ENCODE data around the gene VWA3B.

Gene VWA3B

GRCh38 chr2:98118852-98119251, 31.9 kb downstream of the VWA3B start:
- Histone ChIP-seq H2BK5ac (ENCODE audit: low read length) (no peak overlapping the region), H2BK15ac (replicated peaks; ENCODE audit: low read depth) (no peak overlapping the region)
- no CpG with 5 or more reads among the region's 2 CpGs for WGBS (ENCODE audit: extremely low coverage, insufficient coverage, low lambda C conversion rate)

GRCh38 chr2:98121149-98121548, 34.2 kb downstream of the VWA3B start:
- H3K79me1 ChIP-seq (ENCODE audit: low read length): no peaks in the 10 kb centered on the region
- WGBS (ENCODE audit: extremely low coverage, insufficient coverage, low lambda C conversion rate): no CpG with 5 or more reads among the region's 8 CpGs
- H2BK5ac ChIP-seq (ENCODE audit: low read length): no peak overlapping the region
- no peak overlapping the region for H3K23ac ChIP-seq (ENCODE audit: low read length)
- no peak overlapping the region for H2BK15ac ChIP-seq (replicated peaks; ENCODE audit: low read depth)
- H3K56ac ChIP-seq (ENCODE audit: low read length): no peak overlapping the region
- H3K4ac ChIP-seq (ENCODE audit: low read depth, low read length): no peak overlapping the region
- no peaks in the 10 kb centered on the region for H3K4me1 ChIP-seq (ENCODE audit: control insufficient read depth, low read depth, low read length)
- H3K9ac ChIP-seq (ENCODE audit: low read length): no peak overlapping the region
- no peak for DNase-seq
- no peak overlapping the region for H4K5ac ChIP-seq (ENCODE audit: low read length)
- no peak overlapping the region for H3K4me3 ChIP-seq (ENCODE audit: low read length)
- no peak overlapping the region for H3K27ac ChIP-seq (ENCODE audit: low read depth, low read length)
- H3K18ac ChIP-seq (ENCODE audit: low read length): no peak overlapping the region
- H3K36me3 ChIP-seq (ENCODE audit: control insufficient read depth, insufficient read depth, low read length): no peaks in the 10 kb centered on the region
- no peaks in the 10 kb centered on the region for H3K79me2 ChIP-seq (ENCODE audit: control insufficient read depth, insufficient read depth, low read length)
- no peak overlapping the region for H4K8ac ChIP-seq (ENCODE audit: low read depth, low read length)
- H2BK120ac ChIP-seq (ENCODE audit: low read depth, low read length): no peak overlapping the region
- no peak overlapping the region for H2AK5ac ChIP-seq (ENCODE audit: low read length)
- H3K27me3 ChIP-seq (ENCODE audit: insufficient read depth, low read length, poor library complexity): no peaks in the 10 kb centered on the region
- H3K4me2 ChIP-seq (ENCODE audit: low read length): no peak overlapping the region

More at GRCh38 chr2:98118852-98119251, 31.9 kb downstream of the VWA3B start:
- Histone ChIP-seq H3K4me1 (ENCODE audit: control insufficient read depth, low read depth, low read length) (no peaks in the 10 kb centered on the region), H3K27me3 (ENCODE audit: insufficient read depth, low read length, poor library complexity) (no peaks in the 10 kb centered on the region), H4K5ac (ENCODE audit: low read length) (no peak overlapping the region), H3K79me1 (ENCODE audit: low read length) (no peaks in the 10 kb centered on the region), H3K18ac (ENCODE audit: low read length) (no peak overlapping the region), H3K23ac (ENCODE audit: low read length) (no peak overlapping the region), H3K4ac (ENCODE audit: low read depth, low read length) (no peak overlapping the region), H4K8ac (ENCODE audit: low read depth, low read length) (no peak overlapping the region), H3K4me3 (ENCODE audit: low read length) (no peak overlapping the region), H2AK5ac (ENCODE audit: low read length) (no peak overlapping the region), H3K4me2 (ENCODE audit: low read length) (no peak overlapping the region), H3K27ac (ENCODE audit: low read depth, low read length) (no peak overlapping the region), H2BK120ac (ENCODE audit: low read depth, low read length) (no peak overlapping the region), H3K9ac (ENCODE audit: low read length) (no peak overlapping the region), H3K36me3 (ENCODE audit: control insufficient read depth, insufficient read depth, low read length) (no peaks in the 10 kb centered on the region), H3K79me2 (ENCODE audit: control insufficient read depth, insufficient read depth, low read length) (no peaks in the 10 kb centered on the region), H3K56ac (ENCODE audit: low read length) (no peak overlapping the region)
- no peak for DNase-seq

- WGBS (ENCODE audit: extremely low coverage, insufficient coverage, low lambda C conversion rate): no CpG with 5 or more reads among the region's 3 CpGs
- H3K27me3 ChIP-seq (ENCODE audit: insufficient read depth, low read length, poor library complexity): no peaks in the 10 kb centered on the region
- no peaks in the 10 kb centered on the region for H3K36me3 ChIP-seq (ENCODE audit: control insufficient read depth, insufficient read depth, low read length)
These were observed 35.6 kb downstream of the VWA3B start for GRCh38 chr2:98122524-98122923.

GRCh38 chr2:98123286-98123685, 36.3 kb downstream of the VWA3B start:
- no peak overlapping the region for H3K56ac ChIP-seq (ENCODE audit: low read length)
- no peak overlapping the region for H4K8ac ChIP-seq (ENCODE audit: low read depth, low read length)
- H3K79me2 ChIP-seq (ENCODE audit: control insufficient read depth, insufficient read depth, low read length): no peaks in the 10 kb centered on the region
- no peak overlapping the region for H3K18ac ChIP-seq (ENCODE audit: low read length)
- no peak overlapping the region for H3K4me3 ChIP-seq (ENCODE audit: low read length)
- H3K4me2 ChIP-seq (ENCODE audit: low read length): no peak overlapping the region
- H3K27me3 ChIP-seq (ENCODE audit: insufficient read depth, low read length, poor library complexity): no peaks in the 10 kb centered on the region
- DNase-seq: no peak
- no peak overlapping the region for H2AK5ac ChIP-seq (ENCODE audit: low read length)
- no peak overlapping the region for H2BK120ac ChIP-seq (ENCODE audit: low read depth, low read length)
- H3K27ac ChIP-seq (ENCODE audit: low read depth, low read length): no peak overlapping the region
- H2BK5ac ChIP-seq (ENCODE audit: low read length): no peak overlapping the region
- H3K9ac ChIP-seq (ENCODE audit: low read length): no peak overlapping the region
- H3K23ac ChIP-seq (ENCODE audit: low read length): no peak overlapping the region
- H3K79me1 ChIP-seq (ENCODE audit: low read length): no peaks in the 10 kb centered on the region
- peaks cover 3% of the 10 kb centered on the region for H3K4me1 ChIP-seq (ENCODE audit: control insufficient read depth, low read depth, low read length)
- WGBS (ENCODE audit: extremely low coverage, insufficient coverage, low lambda C conversion rate): no CpG with 5 or more reads among the region's 8 CpGs
- no peak overlapping the region for H2BK15ac ChIP-seq (replicated peaks; ENCODE audit: low read depth)
- H3K4ac ChIP-seq (ENCODE audit: low read depth, low read length): no peak overlapping the region
- H4K5ac ChIP-seq (ENCODE audit: low read length): no peak overlapping the region
- H3K36me3 ChIP-seq (ENCODE audit: control insufficient read depth, insufficient read depth, low read length): no peaks in the 10 kb centered on the region

More at GRCh38 chr2:98122524-98122923, 35.6 kb downstream of the VWA3B start:
- Histone ChIP-seq H3K4ac (ENCODE audit: low read depth, low read length) (no peak overlapping the region), H3K4me3 (ENCODE audit: low read length) (no peak overlapping the region), H3K4me1 (ENCODE audit: control insufficient read depth, low read depth, low read length) (no peaks in the 10 kb centered on the region), H4K5ac (ENCODE audit: low read length) (no peak overlapping the region), H3K9ac (ENCODE audit: low read length) (no peak overlapping the region), H2BK120ac (ENCODE audit: low read depth, low read length) (no peak overlapping the region), H2BK15ac (replicated peaks; ENCODE audit: low read depth) (no peak overlapping the region), H4K8ac (ENCODE audit: low read depth, low read length) (no peak overlapping the region), H3K27ac (ENCODE audit: low read depth, low read length) (no peak overlapping the region), H2AK5ac (ENCODE audit: low read length) (no peak overlapping the region), H3K18ac (ENCODE audit: low read length) (no peak overlapping the region), H3K79me2 (ENCODE audit: control insufficient read depth, insufficient read depth, low read length) (no peaks in the 10 kb centered on the region), H3K23ac (ENCODE audit: low read length) (no peak overlapping the region), H3K4me2 (ENCODE audit: low read length) (no peak overlapping the region), H2BK5ac (ENCODE audit: low read length) (no peak overlapping the region), H3K56ac (ENCODE audit: low read length) (no peak overlapping the region), H3K79me1 (ENCODE audit: low read length) (no peaks in the 10 kb centered on the region)
- no peak for DNase-seq

GRCh38 chr2:98126061-98126460, 39.1 kb downstream of the VWA3B start:
- Histone ChIP-seq H3K9ac (ENCODE audit: low read length) (no peak overlapping the region), H3K56ac (ENCODE audit: low read length) (no peak overlapping the region), H3K36me3 (ENCODE audit: control insufficient read depth, insufficient read depth, low read length) (no peaks in the 10 kb centered on the region), H2BK15ac (replicated peaks; ENCODE audit: low read depth) (no peak overlapping the region), H3K4me3 (ENCODE audit: low read length) (no peak overlapping the region), H3K23ac (ENCODE audit: low read length) (no peak overlapping the region), H3K79me2 (ENCODE audit: control insufficient read depth, insufficient read depth, low read length) (no peaks in the 10 kb centered on the region), H4K5ac (ENCODE audit: low read length) (no peak overlapping the region), H3K18ac (ENCODE audit: low read length) (no peak overlapping the region), H3K4me2 (ENCODE audit: low read length) (no peak overlapping the region), H2AK5ac (ENCODE audit: low read length) (no peak overlapping the region), H2BK5ac (ENCODE audit: low read length) (no peak overlapping the region), H3K4me1 (ENCODE audit: control insufficient read depth, low read depth, low read length) (peaks cover 9% of the 10 kb centered on the region), H3K27me3 (ENCODE audit: insufficient read depth, low read length, poor library complexity) (no peaks in the 10 kb centered on the region), H3K79me1 (ENCODE audit: low read length) (no peaks in the 10 kb centered on the region), H2BK120ac (ENCODE audit: low read depth, low read length) (no peak overlapping the region), H4K8ac (ENCODE audit: low read depth, low read length) (no peak overlapping the region), H3K27ac (ENCODE audit: low read depth, low read length) (no peak overlapping the region), H3K4ac (ENCODE audit: low read depth, low read length) (no peak overlapping the region)
- DNase-seq: no peak
- no CpG with 5 or more reads among the region's 5 CpGs for WGBS (ENCODE audit: extremely low coverage, insufficient coverage, low lambda C conversion rate)

- Histone ChIP-seq H3K79me2 (ENCODE audit: control insufficient read depth, insufficient read depth, low read length) (no peaks in the 10 kb centered on the region), H3K4me1 (ENCODE audit: control insufficient read depth, low read depth, low read length) (peaks cover 14% of the 10 kb centered on the region), H3K23ac (ENCODE audit: low read length) (no peak overlapping the region), H2BK15ac (replicated peaks; ENCODE audit: low read depth) (no peak overlapping the region), H3K4me2 (ENCODE audit: low read length) (no peak overlapping the region), H2BK5ac (ENCODE audit: low read length) (no peak overlapping the region), H3K4me3 (ENCODE audit: low read length) (no peak overlapping the region), H3K27me3 (ENCODE audit: insufficient read depth, low read length, poor library complexity) (no peaks in the 10 kb centered on the region), H3K9ac (ENCODE audit: low read length) (no peak overlapping the region), H3K36me3 (ENCODE audit: control insufficient read depth, insufficient read depth, low read length) (no peaks in the 10 kb centered on the region), H3K56ac (ENCODE audit: low read length) (no peak overlapping the region), H4K5ac (ENCODE audit: low read length) (no peak overlapping the region), H2BK120ac (ENCODE audit: low read depth, low read length) (no peak overlapping the region), H3K4ac (ENCODE audit: low read depth, low read length) (no peak overlapping the region), H3K79me1 (ENCODE audit: low read length) (no peaks in the 10 kb centered on the region), H4K8ac (ENCODE audit: low read depth, low read length) (no peak overlapping the region), H3K27ac (ENCODE audit: low read depth, low read length) (no peak overlapping the region), H2AK5ac (ENCODE audit: low read length) (no peak overlapping the region), H3K18ac (ENCODE audit: low read length) (no peak overlapping the region)
- no peak for DNase-seq
- no CpG with 5 or more reads among the region's 15 CpGs for WGBS (ENCODE audit: extremely low coverage, insufficient coverage, low lambda C conversion rate)
These were observed 40.4 kb downstream of the VWA3B start for GRCh38 chr2:98127229-98127989.
